Prostate gland (tissue), 2 donors: ENCODE data around the gene KRTAP6-2. TPM values are rescaled to one million over a fixed set of nuclear protein-coding genes. Genes with fewer than 3 reads are reported as not detected.

Experiments
- DNase-seq: peaks from one replicate; pipeline ENCODE4 v3.0.0-alpha.2; 2019; ENCODE audit warnings: low spot score
- H3K27ac ChIP-seq, 2 donors: fragments of 200-600 bp; sonication (generic); 2 replicates each; pipeline ENCODE4 v1.5.1; 2017 to 2019
- H3K27me3 ChIP-seq: fragments of 200-600 bp; sonication (generic); replicated peaks from 2 replicates; pipeline ENCODE4 v1.5.1; 2019; ENCODE audit not compliant: insufficient read depth
- H3K36me3 ChIP-seq, 2 donors: fragments of 200-600 bp; sonication (generic); 1 replicate in 1 of 2; 2 replicates in 1 of 2; pipeline versions ENCODE4 v1.5.1 to v1.8.1; 2017 to 2019
- H3K4me1 ChIP-seq: fragments of 200-600 bp; sonication (generic); replicated peaks from 2 replicates; pipeline ENCODE4 v1.5.1; 2019
- H3K4me3 ChIP-seq, 2 donors: fragments of 200-600 bp; sonication (generic); 2 replicates each; pipeline ENCODE4 v1.5.1; 2017 to 2019
- H3K9me3 ChIP-seq: fragments of 200-600 bp; sonication (generic); 2 replicates; pipeline ENCODE4 v1.5.1; 2017
- CTCF ChIP-seq, 4 experiments: fragments of 200-600 bp in 2 of 4; fragments of 450-650 bp in 2 of 4; sonication (generic) in 2 of 4; IDR thresholded peaks; 1 replicate in 3 of 4; 2 replicates in 1 of 4; pipeline ENCODE4 v1.5.1; 2016 to 2019; ENCODE audit warnings: antibody characterized with exemption in 4 of 4, mild to moderate bottlenecking in 2 of 4, moderate library complexity in 2 of 4
- POLR2A ChIP-seq: fragments of 450-650 bp; IDR thresholded peaks from one replicate; pipeline ENCODE4 v1.6.1; 2016; ENCODE audit warnings: antibody characterized with exemption, mild to moderate bottlenecking
- POLR2AphosphoS5 ChIP-seq: sonication (generic); formaldehyde crosslinking; IDR thresholded peaks from one replicate; pipeline ENCODE4 v1.6.1; 2017; ENCODE audit warnings: antibody characterized with exemption
- WGBS: methylation state at CpG from one replicate; pipeline ENCODE4 v1.1.5; 2018; 5-methylcytosine and 5-hydroxymethylcytosine counted together
- intact Hi-C: fragments of 100-400 bp; cut with DNase I; formaldehyde crosslinking; loops from one replicate; pipeline ENCODE4 v1.14.2; 2022
- small RNA-seq, 2 donors: library from RNA; depleted of rRNA; stranded (forward); fragments of <200 nt; gene quantifications; one replicate each; pipeline ENCODE3, GENCODE V24; 2016
- total RNA-seq, 2 donors: library from RNA; depleted of rRNA; stranded (reverse); fragments of >200 nt; gene quantifications; one replicate each; pipeline ENCODE4 v1.1.0, GENCODE V29; 2016

KRTAP6-2 gene
- total RNA-seq, 2 donors from 2014 or later = not detected

- Histone ChIP-seq H3K4me1 (no peaks in the 10 kb centered on the region), H3K27me3 (no peaks in the 10 kb centered on the region), H3K27ac (no peak overlapping the region), H3K9me3 (no peaks in the 10 kb centered on the region), H3K4me3 (no peak overlapping the region), H3K36me3 (no peaks in the 10 kb centered on the region)
- intact Hi-C loops = no loop called here
- TF ChIP-seq CTCF (IDR thresholded peaks at IDR 0.05) (no peak), POLR2A (no peak), POLR2AphosphoS5 (no peak)
- 78% methylated on average over 2 of the region's 2 CpGs for WGBS
- no peak for DNase-seq
These were observed 36.7 kb downstream of the KRTAP6-2 start for GRCh38 chr21:30561957-30562356.

GRCh38 chr21:30561264-30561895, 37.3 kb downstream of the KRTAP6-2 start, which contains the start of gene KRTAP19-7:
KRTAP19-7 (minus strand) TSS chr21:30561314; CDS start chr21:30561289, 25 bp downstream.
- WGBS = 62% methylated on average over 2 of the region's 2 CpGs
- no peak within 1 kb of the TSS for H3K27ac ChIP-seq
- H3K4me1 ChIP-seq = no peaks in the 10 kb centered on the region
- TF ChIP-seq POLR2AphosphoS5 (no peak), CTCF (IDR thresholded peaks at IDR 0.05) (no peak), POLR2A (no peak)
- H3K4me3 ChIP-seq = no peak within 1 kb of the TSS
- H3K9me3 ChIP-seq = no peaks in the 10 kb centered on the region
- intact Hi-C loops = no loop called here
- no peaks in the 10 kb centered on the region for H3K27me3 ChIP-seq
- no peak for DNase-seq
- no peaks in the 10 kb centered on the region for H3K36me3 ChIP-seq

- no peaks in the 10 kb centered on the region for H3K36me3 ChIP-seq
- no peak for TF ChIP-seq POLR2AphosphoS5
- no peak for TF ChIP-seq CTCF (IDR thresholded peaks at IDR 0.05)
- no peak for TF ChIP-seq POLR2A
- no peaks in the 10 kb centered on the region for H3K27me3 ChIP-seq
- intact Hi-C loops = no loop called here
- WGBS = 93% methylated on average over 2 of the region's 2 CpGs
- no peaks in the 10 kb centered on the region for H3K9me3 ChIP-seq
- no peak overlapping the region for H3K27ac ChIP-seq
- no peak overlapping the region for H3K4me3 ChIP-seq
- no peaks in the 10 kb centered on the region for H3K4me1 ChIP-seq
- DNase-seq = no peak
These were observed 43.6 kb downstream of the KRTAP6-2 start for GRCh38 chr21:30555095-30555494.

GRCh38 chr21:30552782-30553181, 45.9 kb downstream of the KRTAP6-2 start:
- TF ChIP-seq POLR2AphosphoS5 = no peak
- TF ChIP-seq POLR2A = no peak
- TF ChIP-seq CTCF (IDR thresholded peaks at IDR 0.05) = no peak
- H3K4me1 ChIP-seq = no peaks in the 10 kb centered on the region
- intact Hi-C loops = no loop called here
- no peak overlapping the region for H3K27ac ChIP-seq
- H3K27me3 ChIP-seq = no peaks in the 10 kb centered on the region
- no peak overlapping the region for H3K4me3 ChIP-seq
- WGBS = 83% methylated on average over 1 of the region's 1 CpG
- no peak for DNase-seq
- H3K9me3 ChIP-seq = no peaks in the 10 kb centered on the region
- no peaks in the 10 kb centered on the region for H3K36me3 ChIP-seq

Small RNA genes within 50 kb of the gene (small RNA-seq; reads per million reads assigned to genes)
- gene KRTAP20-1 (0 reads per million in 2 donors), gene KRTAP20-3 (0 reads per million in 2 donors), gene KRTAP20-4 (0 reads per million in 2 donors), gene KRTAP22-1 (0 reads per million in 2 donors), gene KRTAP22-2 (0 reads per million in 2 donors)

Other genes with a start within 250 kb of the KRTAP6-2 start
- gene KRTAP13-2, start 226.6 kb downstream of the KRTAP6-2 start, total RNA-seq = not detected
- gene KRTAP13-1, start 202.9 kb downstream of the KRTAP6-2 start, total RNA-seq = not detected
- not detected for gene KRTAP13-3, start 173.0 kb downstream of the KRTAP6-2 start, total RNA-seq
- not detected for gene KRTAP13-4, start 168.7 kb downstream of the KRTAP6-2 start, total RNA-seq
- not detected for gene KRTAP15-1, start 158.6 kb downstream of the KRTAP6-2 start, total RNA-seq
- gene KRTAP19-1, start 118.5 kb downstream of the KRTAP6-2 start, total RNA-seq = not detected
- not detected for gene KRTAP19-2, start 111.5 kb downstream of the KRTAP6-2 start, total RNA-seq
- not detected for gene KRTAP19-3, start 106.9 kb downstream of the KRTAP6-2 start, total RNA-seq
- not detected for gene KRTAP19-4, start 101.7 kb downstream of the KRTAP6-2 start, total RNA-seq
- not detected for gene KRTAP19-5, start 96.8 kb downstream of the KRTAP6-2 start, total RNA-seq
- not detected for gene KRTAP19-6, start 57.0 kb downstream of the KRTAP6-2 start, total RNA-seq
- gene KRTAP19-7, start 37.6 kb downstream of the KRTAP6-2 start, total RNA-seq = not detected
- not detected for gene KRTAP22-2, start 8.5 kb downstream of the KRTAP6-2 start, total RNA-seq
- not detected for gene KRTAP6-3, start 6.5 kb downstream of the KRTAP6-2 start, total RNA-seq
- not detected for gene KRTAP22-1, start 2.2 kb upstream of the KRTAP6-2 start, total RNA-seq
- gene KRTAP6-1, start 15.0 kb upstream of the KRTAP6-2 start, total RNA-seq = not detected
- not detected for gene KRTAP20-1, start 17.5 kb upstream of the KRTAP6-2 start, total RNA-seq
- gene KRTAP20-4, start 21.7 kb upstream of the KRTAP6-2 start, total RNA-seq = not detected
- not detected for gene KRTAP20-2, start 36.3 kb upstream of the KRTAP6-2 start, total RNA-seq
- gene KRTAP20-3, start 44.0 kb upstream of the KRTAP6-2 start, total RNA-seq = not detected
- not detected for gene KRTAP21-3, start 119.9 kb upstream of the KRTAP6-2 start, total RNA-seq
- gene KRTAP21-2, start 148.4 kb upstream of the KRTAP6-2 start, total RNA-seq = not detected
- gene KRTAP21-1, start 156.5 kb upstream of the KRTAP6-2 start, total RNA-seq = not detected
- 1 to 10 TPM in 1 of 2 donors, not detected in 1; 2.7 TPM for gene KRTAP8-1, start 214.4 kb upstream of the KRTAP6-2 start, total RNA-seq
- not detected for gene KRTAP7-1, start 230.9 kb upstream of the KRTAP6-2 start, total RNA-seq